SU-DHL-6 (cell line): ENCODE results near the gene KRTCAP2.

Experiments used
- EZH2phosphoT487 ChIP-seq: fragments of 200-600 bp; sonication (generic), shearing (Covaris generic); conservative IDR thresholded peaks from 2 replicates; pipeline ENCODE4 v1.6.1; 2018; ENCODE audit warnings: mild to moderate bottlenecking, antibody characterized with exemption, low read length, moderate library complexity, mixed read lengths
- TF ChIP-seq, protein P1 (sequence below): fragments of 200-600 bp; sonication (generic); IDR thresholded peaks from one replicate; pipeline ENCODE4 v1.5.1; 2017; ENCODE audit warnings: antibody characterized with exemption, mild to moderate bottlenecking, low read length, moderate library complexity; ENCODE audit not compliant: insufficient read depth, poor library complexity, severe bottlenecking

DNA sequence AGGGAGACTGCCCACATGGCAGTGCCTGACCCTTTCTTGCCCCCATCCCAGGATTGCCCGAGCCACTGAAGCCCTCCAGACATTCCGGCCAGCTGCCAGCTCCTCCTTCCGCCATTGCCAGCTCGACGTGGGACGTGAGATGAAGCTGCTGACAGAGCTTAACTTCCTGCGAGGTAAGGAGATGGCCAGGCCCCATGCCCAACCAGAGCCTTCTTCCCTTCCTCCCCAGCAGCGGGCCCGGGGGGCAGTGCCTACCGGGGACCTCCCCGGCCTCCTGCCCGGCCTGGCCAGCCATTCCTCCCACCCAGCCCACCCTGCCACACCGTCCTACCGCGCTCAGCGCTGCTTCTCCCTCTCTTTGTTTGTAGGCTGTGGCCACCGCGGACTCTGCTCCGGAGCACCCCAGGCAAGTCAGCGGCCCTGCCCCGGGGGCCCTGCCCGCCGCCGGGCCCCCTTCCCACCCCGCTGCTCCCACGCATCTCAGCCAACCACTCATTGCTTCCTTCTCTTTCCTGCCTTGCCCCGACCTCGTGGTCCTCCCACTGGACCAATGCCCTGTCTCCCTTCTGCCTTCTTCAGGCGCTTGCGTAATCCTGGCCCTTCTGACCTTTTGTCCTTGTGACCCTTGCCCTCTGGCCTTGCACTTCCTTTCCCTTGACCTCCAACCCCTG is 5.5 kb upstream of the KRTCAP2 start:
- TF ChIP-seq, protein P1, sequence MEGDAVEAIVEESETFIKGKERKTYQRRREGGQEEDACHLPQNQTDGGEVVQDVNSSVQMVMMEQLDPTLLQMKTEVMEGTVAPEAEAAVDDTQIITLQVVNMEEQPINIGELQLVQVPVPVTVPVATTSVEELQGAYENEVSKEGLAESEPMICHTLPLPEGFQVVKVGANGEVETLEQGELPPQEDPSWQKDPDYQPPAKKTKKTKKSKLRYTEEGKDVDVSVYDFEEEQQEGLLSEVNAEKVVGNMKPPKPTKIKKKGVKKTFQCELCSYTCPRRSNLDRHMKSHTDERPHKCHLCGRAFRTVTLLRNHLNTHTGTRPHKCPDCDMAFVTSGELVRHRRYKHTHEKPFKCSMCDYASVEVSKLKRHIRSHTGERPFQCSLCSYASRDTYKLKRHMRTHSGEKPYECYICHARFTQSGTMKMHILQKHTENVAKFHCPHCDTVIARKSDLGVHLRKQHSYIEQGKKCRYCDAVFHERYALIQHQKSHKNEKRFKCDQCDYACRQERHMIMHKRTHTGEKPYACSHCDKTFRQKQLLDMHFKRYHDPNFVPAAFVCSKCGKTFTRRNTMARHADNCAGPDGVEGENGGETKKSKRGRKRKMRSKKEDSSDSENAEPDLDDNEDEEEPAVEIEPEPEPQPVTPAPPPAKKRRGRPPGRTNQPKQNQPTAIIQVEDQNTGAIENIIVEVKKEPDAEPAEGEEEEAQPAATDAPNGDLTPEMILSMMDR = no peak
- TF ChIP-seq EZH2phosphoT487 = no peak
